HepG2 (cell line): ENCODE data around the gene SCAMP3. TPM values are rescaled to one million over a fixed set of nuclear protein-coding genes. Genes with fewer than 3 reads are reported as not detected.

Source experiments
- BRD4 ChIP-seq: sonication (generic); formaldehyde crosslinking; IDR thresholded peaks from 2 replicates; pipeline ENCODE4 v1.4.0; 2020; ENCODE audit warnings: missing genetic modification reagents
- CBX5 ChIP-seq: sonication (generic); formaldehyde crosslinking; IDR thresholded peaks from 2 replicates; pipeline ENCODE4 v1.4.0; 2020; ENCODE audit warnings: missing genetic modification reagents, borderline replicate concordance
- DNMT3B ChIP-seq: conservative IDR thresholded peaks from 2 replicates; pipeline ENCODE4 v1.6.1; 2016; ENCODE audit warnings: missing biosample characterization, control low read depth
- FOXK2 ChIP-seq: fragments of 450-650 bp; IDR thresholded peaks from 2 replicates; pipeline ENCODE4 v1.6.1; 2016
- KDM3A ChIP-seq: IDR thresholded peaks from 2 replicates; pipeline ENCODE4 v1.6.1; 2018; ENCODE audit warnings: low read depth, missing compliant biosample characterization
- NCOR1 ChIP-seq: fragments of 200-600 bp; sonication (generic); IDR thresholded peaks from 2 replicates; pipeline ENCODE4 v1.7.0; 2017; ENCODE audit warnings: antibody characterized with exemption, low read length, borderline replicate concordance
- NFKBIZ ChIP-seq: IDR thresholded peaks from 2 replicates; pipeline ENCODE4 v1.6.1; 2018; ENCODE audit warnings: missing genetic modification reagents, missing compliant biosample characterization
- PPARG ChIP-seq: conservative IDR thresholded peaks from 2 replicates; pipeline ENCODE4 v1.6.1; 2016; ENCODE audit warnings: missing biosample characterization, missing genetic modification reagents
- RBAK ChIP-seq: sonication (generic); formaldehyde crosslinking; IDR thresholded peaks from 2 replicates; pipeline ENCODE4 v1.5.1; 2020; ENCODE audit warnings: mild to moderate bottlenecking, missing genetic modification reagents
- TBP ChIP-seq: sonication (generic); formaldehyde crosslinking; IDR thresholded peaks from 2 replicates; pipeline ENCODE4 v1.5.0; 2020; ENCODE audit warnings: missing genetic modification reagents
- TGIF2 ChIP-seq: IDR thresholded peaks from 2 replicates; pipeline ENCODE4 v1.6.1; 2016; ENCODE audit warnings: control low read depth, missing compliant biosample characterization
- THAP11 ChIP-seq: IDR thresholded peaks from 2 replicates; pipeline ENCODE4 v1.6.1; 2016; ENCODE audit warnings: missing biosample characterization, missing genetic modification reagents
- ZKSCAN5 ChIP-seq: sonication (generic); formaldehyde crosslinking; IDR thresholded peaks from 2 replicates; pipeline ENCODE4 v1.5.1; 2020; ENCODE audit warnings: mild to moderate bottlenecking, missing genetic modification reagents
- ZNF782 ChIP-seq: sonication (generic); formaldehyde crosslinking; IDR thresholded peaks from 2 replicates; pipeline ENCODE4 v1.4.0; 2020; ENCODE audit warnings: missing genetic modification reagents, mild to moderate bottlenecking, borderline replicate concordance
- polyA plus RNA-seq, 8 experiments: library from polyadenylated mRNA; depleted of rRNA in 3 of 8; stranded (reverse) in 7 of 8; unstranded in 1 of 8; fragments of >200 nt; fragmentation: Illumina TruSeq in 4 of 8; extraction: Trizol in 4 of 8; gene quantifications; 2 replicates each; pipeline versions ENCODE4 v1.2.1 to v1.2.3, GENCODE V29; 2011 to 2016; ENCODE audit warnings: low read depth in 4 of 8, missing spikeins in 1 of 8, mixed read lengths in 1 of 8; ENCODE audit not compliant: insufficient read depth in 1 of 8
- total RNA-seq, 5 experiments: library from RNA; depleted of rRNA; stranded (reverse); fragments of >200 nt; fragmentation: Illumina TruSeq; extraction: Trizol; gene quantifications; 2 replicates each; pipeline ENCODE4 v1.2.3, GENCODE V29; 2016; ENCODE audit warnings: low read depth in 1 of 5
- TF ChIP-seq, protein P1 (sequence below): sonication (generic); formaldehyde crosslinking; IDR thresholded peaks from 2 replicates; pipeline ENCODE4 v1.5.0; 2020; ENCODE audit warnings: mild to moderate bottlenecking, missing genetic modification reagents
- TF ChIP-seq, protein P2 (sequence below): sonication (generic); formaldehyde crosslinking; conservative IDR thresholded peaks from 2 replicates; pipeline ENCODE4 v1.4.0; 2020; ENCODE audit warnings: missing genetic modification reagents
- TF ChIP-seq, protein P3 (sequence below): sonication (generic); formaldehyde crosslinking; conservative IDR thresholded peaks from 2 replicates; pipeline ENCODE4 v1.4.0; 2020; ENCODE audit warnings: missing genetic modification reagents
- TF ChIP-seq, protein P4 (sequence below): sonication (generic); formaldehyde crosslinking; IDR thresholded peaks from 2 replicates; pipeline ENCODE4 v1.4.0; 2020; ENCODE audit warnings: missing genetic modification reagents
- TF ChIP-seq, protein P5 (sequence below): IDR thresholded peaks from 2 replicates; pipeline ENCODE4 v1.6.1; 2016; ENCODE audit warnings: low read depth, missing genetic modification reagents, missing compliant biosample characterization

The SCAMP3 gene
- total and polyA plus RNA-seq, 2 of the 13 experiments (the other 11 are each of a cell fraction or from before 2014, with no cell fraction given): 46.8 to 83.3 TPM

DNA sequence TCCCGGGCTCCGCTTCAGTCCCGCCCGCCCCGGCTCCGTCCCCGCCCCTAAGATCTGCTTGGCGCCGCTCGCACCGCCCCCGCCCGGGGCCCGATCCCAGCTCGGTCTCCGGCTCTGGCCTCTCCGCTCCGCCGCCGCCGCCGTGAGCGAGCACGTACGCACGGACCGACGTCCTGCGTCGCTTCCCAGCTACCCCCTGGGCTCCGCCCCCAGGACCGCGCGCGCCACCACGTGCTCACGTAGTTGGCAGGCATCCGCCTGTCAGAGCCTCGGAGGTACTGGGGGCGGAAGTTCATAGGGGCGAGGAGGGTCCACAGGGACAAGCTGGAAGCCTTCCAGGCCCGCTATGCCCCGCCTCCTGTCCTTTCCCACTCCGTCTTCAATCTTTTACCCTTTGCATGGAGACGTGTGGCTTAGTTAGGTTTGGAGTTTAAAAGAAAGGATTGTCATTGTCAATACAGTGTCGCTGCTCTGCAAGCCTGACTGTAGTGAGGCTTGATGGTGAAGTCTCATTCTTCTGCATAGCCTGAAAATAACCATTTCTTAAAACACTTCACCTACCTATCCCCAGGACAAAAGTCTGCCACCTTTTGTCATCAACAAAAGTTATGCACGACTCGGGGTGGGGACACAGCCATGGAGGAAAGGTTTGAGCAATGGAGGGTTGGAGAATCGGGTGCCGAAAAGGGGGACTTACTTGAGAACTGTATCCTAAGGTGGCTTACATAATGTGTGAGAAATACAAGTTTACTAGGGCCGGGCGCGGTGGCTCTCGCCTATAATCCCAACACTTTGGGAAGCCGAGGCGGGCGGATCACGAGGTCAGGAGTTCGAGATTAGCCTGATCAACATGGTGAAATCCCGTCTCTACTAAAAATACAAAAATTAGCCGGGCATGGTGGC, 11.4 kb upstream of the SCAMP3 start, which contains the start of gene CLK2 (continued):
- TF ChIP-seq NCOR1: peak; percentile 42; the same call in 1 of the 2 replicates
- TF ChIP-seq, protein P1, sequence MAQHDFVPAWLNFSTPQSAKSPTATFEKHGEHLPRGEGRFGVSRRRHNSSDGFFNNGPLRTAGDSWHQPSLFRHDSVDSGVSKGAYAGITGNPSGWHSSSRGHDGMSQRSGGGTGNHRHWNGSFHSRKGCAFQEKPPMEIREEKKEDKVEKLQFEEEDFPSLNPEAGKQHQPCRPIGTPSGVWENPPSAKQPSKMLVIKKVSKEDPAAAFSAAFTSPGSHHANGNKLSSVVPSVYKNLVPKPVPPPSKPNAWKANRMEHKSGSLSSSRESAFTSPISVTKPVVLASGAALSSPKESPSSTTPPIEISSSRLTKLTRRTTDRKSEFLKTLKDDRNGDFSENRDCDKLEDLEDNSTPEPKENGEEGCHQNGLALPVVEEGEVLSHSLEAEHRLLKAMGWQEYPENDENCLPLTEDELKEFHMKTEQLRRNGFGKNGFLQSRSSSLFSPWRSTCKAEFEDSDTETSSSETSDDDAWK (CRISPR knock-in tag): no peak
- TF ChIP-seq, protein P2, sequence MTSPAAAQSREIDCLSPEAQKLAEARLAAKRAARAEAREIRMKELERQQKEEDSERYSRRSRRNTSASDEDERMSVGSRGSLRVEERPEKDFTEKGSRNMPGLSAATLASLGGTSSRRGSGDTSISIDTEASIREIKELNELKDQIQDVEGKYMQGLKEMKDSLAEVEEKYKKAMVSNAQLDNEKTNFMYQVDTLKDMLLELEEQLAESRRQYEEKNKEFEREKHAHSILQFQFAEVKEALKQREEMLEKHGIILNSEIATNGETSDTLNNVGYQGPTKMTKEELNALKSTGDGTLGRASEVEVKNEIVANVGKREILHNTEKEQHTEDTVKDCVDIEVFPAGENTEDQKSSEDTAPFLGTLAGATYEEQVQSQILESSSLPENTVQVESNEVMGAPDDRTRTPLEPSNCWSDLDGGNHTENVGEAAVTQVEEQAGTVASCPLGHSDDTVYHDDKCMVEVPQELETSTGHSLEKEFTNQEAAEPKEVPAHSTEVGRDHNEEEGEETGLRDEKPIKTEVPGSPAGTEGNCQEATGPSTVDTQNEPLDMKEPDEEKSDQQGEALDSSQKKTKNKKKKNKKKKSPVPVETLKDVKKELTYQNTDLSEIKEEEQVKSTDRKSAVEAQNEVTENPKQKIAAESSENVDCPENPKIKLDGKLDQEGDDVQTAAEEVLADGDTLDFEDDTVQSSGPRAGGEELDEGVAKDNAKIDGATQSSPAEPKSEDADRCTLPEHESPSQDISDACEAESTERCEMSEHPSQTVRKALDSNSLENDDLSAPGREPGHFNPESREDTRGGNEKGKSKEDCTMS: no peak
- no peak; the same call in 1 of the 2 replicates for TF ChIP-seq ZNF782
- no peak for TF ChIP-seq NFKBIZ
- TF ChIP-seq DNMT3B (CRISPR knock-in tag): no peak
- TF ChIP-seq, protein P3, sequence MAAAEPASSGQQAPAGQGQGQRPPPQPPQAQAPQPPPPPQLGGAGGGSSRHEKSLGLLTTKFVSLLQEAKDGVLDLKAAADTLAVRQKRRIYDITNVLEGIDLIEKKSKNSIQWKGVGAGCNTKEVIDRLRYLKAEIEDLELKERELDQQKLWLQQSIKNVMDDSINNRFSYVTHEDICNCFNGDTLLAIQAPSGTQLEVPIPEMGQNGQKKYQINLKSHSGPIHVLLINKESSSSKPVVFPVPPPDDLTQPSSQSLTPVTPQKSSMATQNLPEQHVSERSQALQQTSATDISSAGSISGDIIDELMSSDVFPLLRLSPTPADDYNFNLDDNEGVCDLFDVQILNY (CRISPR knock-in tag): no peak
- TF ChIP-seq TBP: no peak
- no peak for TF ChIP-seq ZKSCAN5 (CRISPR knock-in tag)
- no peak for TF ChIP-seq CBX5
- no peak for TF ChIP-seq RBAK (CRISPR knock-in tag)
- peak; percentile 46; the same call in 1 of the 2 replicates for TF ChIP-seq PPARG
- TF ChIP-seq, protein P4, sequence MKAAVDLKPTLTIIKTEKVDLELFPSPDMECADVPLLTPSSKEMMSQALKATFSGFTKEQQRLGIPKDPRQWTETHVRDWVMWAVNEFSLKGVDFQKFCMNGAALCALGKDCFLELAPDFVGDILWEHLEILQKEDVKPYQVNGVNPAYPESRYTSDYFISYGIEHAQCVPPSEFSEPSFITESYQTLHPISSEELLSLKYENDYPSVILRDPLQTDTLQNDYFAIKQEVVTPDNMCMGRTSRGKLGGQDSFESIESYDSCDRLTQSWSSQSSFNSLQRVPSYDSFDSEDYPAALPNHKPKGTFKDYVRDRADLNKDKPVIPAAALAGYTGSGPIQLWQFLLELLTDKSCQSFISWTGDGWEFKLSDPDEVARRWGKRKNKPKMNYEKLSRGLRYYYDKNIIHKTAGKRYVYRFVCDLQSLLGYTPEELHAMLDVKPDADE (CRISPR knock-in tag): no peak
- TF ChIP-seq BRD4 (CRISPR knock-in tag): no peak
- no peak for TF ChIP-seq FOXK2
- TF ChIP-seq THAP11: peak; percentile 95
- TF ChIP-seq KDM3A (CRISPR knock-in tag): 0 out of 2 replicates have a peak, but pooled peaks have one; percentile 58
- TF ChIP-seq, protein P5, sequence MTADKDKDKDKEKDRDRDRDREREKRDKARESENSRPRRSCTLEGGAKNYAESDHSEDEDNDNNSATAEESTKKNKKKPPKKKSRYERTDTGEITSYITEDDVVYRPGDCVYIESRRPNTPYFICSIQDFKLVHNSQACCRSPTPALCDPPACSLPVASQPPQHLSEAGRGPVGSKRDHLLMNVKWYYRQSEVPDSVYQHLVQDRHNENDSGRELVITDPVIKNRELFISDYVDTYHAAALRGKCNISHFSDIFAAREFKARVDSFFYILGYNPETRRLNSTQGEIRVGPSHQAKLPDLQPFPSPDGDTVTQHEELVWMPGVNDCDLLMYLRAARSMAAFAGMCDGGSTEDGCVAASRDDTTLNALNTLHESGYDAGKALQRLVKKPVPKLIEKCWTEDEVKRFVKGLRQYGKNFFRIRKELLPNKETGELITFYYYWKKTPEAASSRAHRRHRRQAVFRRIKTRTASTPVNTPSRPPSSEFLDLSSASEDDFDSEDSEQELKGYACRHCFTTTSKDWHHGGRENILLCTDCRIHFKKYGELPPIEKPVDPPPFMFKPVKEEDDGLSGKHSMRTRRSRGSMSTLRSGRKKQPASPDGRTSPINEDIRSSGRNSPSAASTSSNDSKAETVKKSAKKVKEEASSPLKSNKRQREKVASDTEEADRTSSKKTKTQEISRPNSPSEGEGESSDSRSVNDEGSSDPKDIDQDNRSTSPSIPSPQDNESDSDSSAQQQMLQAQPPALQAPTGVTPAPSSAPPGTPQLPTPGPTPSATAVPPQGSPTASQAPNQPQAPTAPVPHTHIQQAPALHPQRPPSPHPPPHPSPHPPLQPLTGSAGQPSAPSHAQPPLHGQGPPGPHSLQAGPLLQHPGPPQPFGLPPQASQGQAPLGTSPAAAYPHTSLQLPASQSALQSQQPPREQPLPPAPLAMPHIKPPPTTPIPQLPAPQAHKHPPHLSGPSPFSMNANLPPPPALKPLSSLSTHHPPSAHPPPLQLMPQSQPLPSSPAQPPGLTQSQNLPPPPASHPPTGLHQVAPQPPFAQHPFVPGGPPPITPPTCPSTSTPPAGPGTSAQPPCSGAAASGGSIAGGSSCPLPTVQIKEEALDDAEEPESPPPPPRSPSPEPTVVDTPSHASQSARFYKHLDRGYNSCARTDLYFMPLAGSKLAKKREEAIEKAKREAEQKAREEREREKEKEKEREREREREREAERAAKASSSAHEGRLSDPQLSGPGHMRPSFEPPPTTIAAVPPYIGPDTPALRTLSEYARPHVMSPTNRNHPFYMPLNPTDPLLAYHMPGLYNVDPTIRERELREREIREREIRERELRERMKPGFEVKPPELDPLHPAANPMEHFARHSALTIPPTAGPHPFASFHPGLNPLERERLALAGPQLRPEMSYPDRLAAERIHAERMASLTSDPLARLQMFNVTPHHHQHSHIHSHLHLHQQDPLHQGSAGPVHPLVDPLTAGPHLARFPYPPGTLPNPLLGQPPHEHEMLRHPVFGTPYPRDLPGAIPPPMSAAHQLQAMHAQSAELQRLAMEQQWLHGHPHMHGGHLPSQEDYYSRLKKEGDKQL: no peak
- TF ChIP-seq TGIF2: peak; percentile 81
